ENCODE data around the gene JAK1. TPM values are rescaled to one million over a fixed set of nuclear protein-coding genes. Genes with fewer than 3 reads are reported as not detected.

Gene JAK1
- total and polyA plus RNA-seq, 2 experiments from 2014 or later, result 8.0 to 19.5 TPM

DNA sequence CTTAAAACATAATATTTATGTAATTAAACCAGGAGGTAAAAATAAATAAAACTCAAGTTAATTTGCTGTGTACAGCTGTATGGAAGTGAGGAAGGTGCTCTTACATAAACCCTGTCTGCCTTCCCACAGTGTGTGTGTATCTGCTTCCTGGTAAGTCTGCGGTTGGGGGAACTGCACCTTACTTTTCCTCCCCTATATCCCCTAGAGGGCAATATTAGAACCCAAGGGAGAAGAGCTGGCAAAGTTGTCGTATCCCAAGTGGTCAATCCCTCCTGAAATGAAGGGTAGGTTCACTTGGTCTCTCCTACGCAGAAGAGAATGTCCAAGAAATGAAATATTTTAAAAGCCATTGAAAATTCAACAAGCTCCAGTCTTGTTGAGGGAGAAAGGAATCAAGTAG, 17.8 kb upstream of the JAK1 start:
- no peaks in the 10 kb centered on the region for H3K9me3 Mint-ChIP-seq
- peak; percentile 60 for ATAC-seq
- Histone ChIP-seq H3K36me3 (ENCODE audit: insufficient read depth) (no peaks in the 10 kb centered on the region), H3F3A (replicated peaks; ENCODE audit: low read depth) (no peaks in the 10 kb centered on the region), H3K27ac (ENCODE audit: low read depth) (no peak overlapping the region), H3K9me2 (ENCODE audit: insufficient read depth) (no peaks in the 10 kb centered on the region), H3K4me2 (no peak overlapping the region), H4K20me1 (replicated peaks; ENCODE audit: insufficient read depth) (no peaks in the 10 kb centered on the region), H3K79me2 (replicated peaks; ENCODE audit: insufficient read depth) (no peaks in the 10 kb centered on the region), H3K4me1 (ENCODE audit: insufficient read depth) (no peaks in the 10 kb centered on the region), H3K27me3 (ENCODE audit: insufficient read depth) (no peaks in the 10 kb centered on the region), H2AFZ (no peak overlapping the region), H3K4me3 (no peak overlapping the region)
- no peaks in the 10 kb centered on the region for H3K36me3 Mint-ChIP-seq (ENCODE audit: low read depth)
- TF ChIP-seq ZNF114 (CRISPR knock-in tag; IDR thresholded peaks at IDR 0.05) (no peak), CTCF (conservative IDR thresholded peaks at IDR 0.05; ENCODE audit: low read depth in 2 of 2) (peak; percentile 12 to 40; a peak in 2 of 4 replicates), EZH2phosphoT487 (IDR thresholded peaks at IDR 0.05; ENCODE audit: unreplicated experiment) (no peak), CREB1 (CRISPR knock-in tag; IDR thresholded peaks at IDR 0.05; ENCODE audit: low read depth) (no peak), ZNF331 (CRISPR knock-in tag; IDR thresholded peaks at IDR 0.05; ENCODE audit: low read depth) (no peak), EZH2 (IDR thresholded peaks at IDR 0.05; ENCODE audit: low read depth, unreplicated experiment) (no peak)
- peaks cover 4% of the 10 kb centered on the region; the same call in 1 of the 3 replicates for H3K4me1 Mint-ChIP-seq
- no peak overlapping the region for H3K4me3 Mint-ChIP-seq
- no peak overlapping the region for H3K27ac Mint-ChIP-seq
- H3K27me3 Mint-ChIP-seq (ENCODE audit: insufficient read depth, low read depth, poor library complexity), result peaks cover 2% of the 10 kb centered on the region
- DNase-seq (ENCODE audit: low spot score), result peak; percentile 35

DNA sequence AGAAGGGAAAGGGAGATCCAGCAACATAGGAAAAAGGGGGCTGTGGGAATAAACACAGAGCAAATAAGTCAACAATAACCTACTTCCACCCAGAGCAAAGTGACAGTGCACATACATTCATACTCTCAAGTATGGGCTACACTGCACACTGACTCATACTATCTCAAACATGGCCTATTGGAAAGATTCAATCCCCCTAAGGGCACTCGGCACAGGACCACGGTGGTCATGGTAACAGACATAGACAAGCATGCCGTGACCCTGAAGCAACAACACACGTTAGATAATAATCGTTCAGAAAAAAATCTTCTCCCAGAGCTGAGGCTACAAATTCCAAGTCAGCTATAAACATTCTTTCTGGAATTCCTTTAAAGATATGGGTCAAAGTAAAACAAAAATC, 16.8 kb upstream of the JAK1 start:
- ATAC-seq, result no peak
- Mint-ChIP-seq H3K27ac (no peak overlapping the region), H3K4me3 (no peak overlapping the region)
- TF ChIP-seq POLR2AphosphoS5 (IDR thresholded peaks at IDR 0.05; ENCODE audit: low read depth) (no peak), EZH2phosphoT487 (IDR thresholded peaks at IDR 0.05; ENCODE audit: unreplicated experiment) (no peak), ZNF462 (CRISPR knock-in tag; IDR thresholded peaks at IDR 0.05) (no peak), CREB1 (CRISPR knock-in tag; IDR thresholded peaks at IDR 0.05; ENCODE audit: low read depth) (no peak), ZNF331 (CRISPR knock-in tag; IDR thresholded peaks at IDR 0.05; ENCODE audit: low read depth) (no peak), JUNB (IDR thresholded peaks at IDR 0.05; ENCODE audit: unreplicated experiment) (no peak)
- TF ChIP-seq, protein P1, sequence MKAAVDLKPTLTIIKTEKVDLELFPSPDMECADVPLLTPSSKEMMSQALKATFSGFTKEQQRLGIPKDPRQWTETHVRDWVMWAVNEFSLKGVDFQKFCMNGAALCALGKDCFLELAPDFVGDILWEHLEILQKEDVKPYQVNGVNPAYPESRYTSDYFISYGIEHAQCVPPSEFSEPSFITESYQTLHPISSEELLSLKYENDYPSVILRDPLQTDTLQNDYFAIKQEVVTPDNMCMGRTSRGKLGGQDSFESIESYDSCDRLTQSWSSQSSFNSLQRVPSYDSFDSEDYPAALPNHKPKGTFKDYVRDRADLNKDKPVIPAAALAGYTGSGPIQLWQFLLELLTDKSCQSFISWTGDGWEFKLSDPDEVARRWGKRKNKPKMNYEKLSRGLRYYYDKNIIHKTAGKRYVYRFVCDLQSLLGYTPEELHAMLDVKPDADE (IDR thresholded peaks at IDR 0.05), result no peak

More for the DNA sequence above, 16.8 kb upstream of the JAK1 start:
- H2AFZ ChIP-seq, result no peak overlapping the region
- Mint-ChIP-seq H3K36me3 (ENCODE audit: low read depth) (no peaks in the 10 kb centered on the region), H3K4me1 (peaks cover 4% of the 10 kb centered on the region; the same call in 1 of the 3 replicates), H3K9me3 (no peaks in the 10 kb centered on the region), H3K27me3 (ENCODE audit: insufficient read depth, low read depth, poor library complexity) (peaks cover 2% of the 10 kb centered on the region)
- no peak overlapping the region for H3K27ac ChIP-seq (ENCODE audit: low read depth)
- no peaks in the 10 kb centered on the region for H3K79me2 ChIP-seq (replicated peaks; ENCODE audit: insufficient read depth)
- no peaks in the 10 kb centered on the region for H3F3A ChIP-seq (replicated peaks; ENCODE audit: low read depth)
- H3K4me3 ChIP-seq, result no peak overlapping the region
- no peak overlapping the region for H3K4me2 ChIP-seq
- no peaks in the 10 kb centered on the region for H3K4me1 ChIP-seq (ENCODE audit: insufficient read depth)
- H3K27me3 ChIP-seq (ENCODE audit: insufficient read depth), result no peaks in the 10 kb centered on the region
- DNase-seq (ENCODE audit: low spot score), result no peak
- no peaks in the 10 kb centered on the region for H4K20me1 ChIP-seq (replicated peaks; ENCODE audit: insufficient read depth)
- H3K9me2 ChIP-seq (ENCODE audit: insufficient read depth), result no peaks in the 10 kb centered on the region
- H3K36me3 ChIP-seq (ENCODE audit: insufficient read depth), result no peaks in the 10 kb centered on the region

All from GM23338 (cell line).